GM12878 (cell line): ENCODE measurements around the gene UQCC2.

Experiments
- ATF3 ChIP-seq: IDR thresholded peaks from 2 replicates; pipeline ENCODE4 v1.6.1; 2011; ENCODE audit warnings: low read depth, mild to moderate bottlenecking, low read length, moderate library complexity, borderline replicate concordance; ENCODE audit errors: extremely low read depth
- CTCF ChIP-seq, 3 experiments: IDR thresholded peaks in 2 of 3; conservative IDR thresholded peaks in 1 of 3; 2 replicates each; pipeline ENCODE4 v1.5.1; 2011; ENCODE audit warnings: low read depth in 3 of 3, low read length in 3 of 3, mild to moderate bottlenecking in 3 of 3, control low read depth in 2 of 3, moderate library complexity in 2 of 3, inconsistent platforms in 1 of 3, mixed read lengths in 1 of 3; ENCODE audit not compliant: control insufficient read depth in 2 of 3, insufficient read depth in 1 of 3; ENCODE audit errors: extremely low read depth in 1 of 3
- EP300 ChIP-seq, 2 experiments: fragments of 150-350 bp in 1 of 2; IDR thresholded peaks; 2 replicates each; pipeline ENCODE4 v1.6.1; 2011 to 2012; ENCODE audit warnings: low read depth in 2 of 2, low read length in 2 of 2, borderline replicate concordance in 1 of 2, improper control_type of control experiment in 1 of 2, inconsistent platforms in 1 of 2; ENCODE audit not compliant: control insufficient read depth in 1 of 2
- ESRRA ChIP-seq: IDR thresholded peaks from 2 replicates; pipeline ENCODE4 v1.6.1; 2012; ENCODE audit warnings: mild to moderate bottlenecking, low read length, improper control_type of control experiment
- EZH2 ChIP-seq: IDR thresholded peaks from 2 replicates; pipeline ENCODE4 v1.6.1; 2012; ENCODE audit warnings: low read depth, mild to moderate bottlenecking, control low read depth, inconsistent platforms, low read length, borderline replicate concordance; ENCODE audit not compliant: control insufficient read depth
- JUNB ChIP-seq: IDR thresholded peaks from 2 replicates; pipeline ENCODE4 v1.6.1; 2016; ENCODE audit warnings: antibody characterized with exemption, mild to moderate bottlenecking
- RELA ChIP-seq: fragments of 450-650 bp; IDR thresholded peaks from 2 replicates; pipeline ENCODE4 v1.8.0; 2014; ENCODE audit warnings: borderline replicate concordance; ENCODE audit not compliant: partially characterized antibody
- REST ChIP-seq: IDR thresholded peaks from 2 replicates; pipeline ENCODE4 v1.6.1; 2012; ENCODE audit warnings: mild to moderate bottlenecking, low read depth, low read length
- SMC3 ChIP-seq: IDR thresholded peaks from 2 replicates; pipeline ENCODE4 v1.6.1; 2011; ENCODE audit warnings: low read length, improper control_type of control experiment, borderline replicate concordance
- SUPT20H ChIP-seq: IDR thresholded peaks from 2 replicates; pipeline ENCODE4 v1.6.1; 2011; ENCODE audit warnings: low read depth, mild to moderate bottlenecking, low read length, moderate library complexity, borderline replicate concordance; ENCODE audit not compliant: control insufficient read depth
- TARDBP ChIP-seq: IDR thresholded peaks from 2 replicates; pipeline ENCODE4 v1.6.1; 2016; ENCODE audit warnings: borderline replicate concordance
- TCF12 ChIP-seq: IDR thresholded peaks from 2 replicates; pipeline ENCODE4 v1.6.1; 2011; ENCODE audit warnings: low read depth, mild to moderate bottlenecking, low read length
- YY1 ChIP-seq: IDR thresholded peaks from 2 replicates; pipeline ENCODE4 v1.6.1; 2011; ENCODE audit warnings: low read depth, mild to moderate bottlenecking, low read length
- ZBTB4 ChIP-seq: fragments of 450-650 bp; formaldehyde crosslinking; IDR thresholded peaks from 2 replicates; pipeline ENCODE4 v1.4.0; 2022; ENCODE audit warnings: mild to moderate bottlenecking, moderate library complexity

GRCh38 chr6:33688006-33688405 is 23.5 kb downstream of the UQCC2 start:
- TF ChIP-seq ESRRA (no peak), CTCF (IDR thresholded peaks at IDR 0.05 in 2 of 3, conservative IDR thresholded peaks at IDR 0.05 in 1 of 3; ENCODE audit: control insufficient read depth in 2 of 3, extremely low read depth in 1 of 3, insufficient read depth in 1 of 3, low read depth in 3 of 3, low read length in 3 of 3) (no peak), ATF3 (no peak), EZH2 (no peak), TARDBP (no peak), SMC3 (no peak), YY1 (no peak), JUNB (no peak), SUPT20H (no peak), ZBTB4 (CRISPR knock-in tag) (no peak), EP300 (IDR thresholded peaks at IDR 0.05; ENCODE audit: borderline replicate concordance in 1 of 2, control insufficient read depth in 1 of 2, low read depth in 2 of 2, low read length in 2 of 2) (no peak), TCF12 (no peak), RELA (no peak), REST (no peak)
